ENCODE data around the gene PRKAR1B.

GRCh38 chr7:526460-527034 is 200.5 kb downstream of the PRKAR1B start:
- TF ChIP-seq, protein P1, sequence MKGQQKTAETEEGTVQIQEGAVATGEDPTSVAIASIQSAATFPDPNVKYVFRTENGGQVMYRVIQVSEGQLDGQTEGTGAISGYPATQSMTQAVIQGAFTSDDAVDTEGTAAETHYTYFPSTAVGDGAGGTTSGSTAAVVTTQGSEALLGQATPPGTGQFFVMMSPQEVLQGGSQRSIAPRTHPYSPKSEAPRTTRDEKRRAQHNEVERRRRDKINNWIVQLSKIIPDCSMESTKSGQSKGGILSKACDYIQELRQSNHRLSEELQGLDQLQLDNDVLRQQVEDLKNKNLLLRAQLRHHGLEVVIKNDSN (IDR thresholded peaks at IDR 0.05), result no peak
- TF ChIP-seq MAX (IDR thresholded peaks at IDR 0.05) (no peak), NFIC (IDR thresholded peaks at IDR 0.05) (no peak), YY1 (IDR thresholded peaks at IDR 0.05; ENCODE audit: low read depth) (no peak), RAD21 (IDR thresholded peaks at IDR 0.05; ENCODE audit: low read depth) (no peak), ZBTB7A (IDR thresholded peaks at IDR 0.05; ENCODE audit: low read depth) (no peak), EP300 (IDR thresholded peaks at IDR 0.05; ENCODE audit: borderline replicate concordance) (no peak), TAF1 (IDR thresholded peaks at IDR 0.05; ENCODE audit: low read depth) (no peak)
- TF ChIP-seq, protein P2, sequence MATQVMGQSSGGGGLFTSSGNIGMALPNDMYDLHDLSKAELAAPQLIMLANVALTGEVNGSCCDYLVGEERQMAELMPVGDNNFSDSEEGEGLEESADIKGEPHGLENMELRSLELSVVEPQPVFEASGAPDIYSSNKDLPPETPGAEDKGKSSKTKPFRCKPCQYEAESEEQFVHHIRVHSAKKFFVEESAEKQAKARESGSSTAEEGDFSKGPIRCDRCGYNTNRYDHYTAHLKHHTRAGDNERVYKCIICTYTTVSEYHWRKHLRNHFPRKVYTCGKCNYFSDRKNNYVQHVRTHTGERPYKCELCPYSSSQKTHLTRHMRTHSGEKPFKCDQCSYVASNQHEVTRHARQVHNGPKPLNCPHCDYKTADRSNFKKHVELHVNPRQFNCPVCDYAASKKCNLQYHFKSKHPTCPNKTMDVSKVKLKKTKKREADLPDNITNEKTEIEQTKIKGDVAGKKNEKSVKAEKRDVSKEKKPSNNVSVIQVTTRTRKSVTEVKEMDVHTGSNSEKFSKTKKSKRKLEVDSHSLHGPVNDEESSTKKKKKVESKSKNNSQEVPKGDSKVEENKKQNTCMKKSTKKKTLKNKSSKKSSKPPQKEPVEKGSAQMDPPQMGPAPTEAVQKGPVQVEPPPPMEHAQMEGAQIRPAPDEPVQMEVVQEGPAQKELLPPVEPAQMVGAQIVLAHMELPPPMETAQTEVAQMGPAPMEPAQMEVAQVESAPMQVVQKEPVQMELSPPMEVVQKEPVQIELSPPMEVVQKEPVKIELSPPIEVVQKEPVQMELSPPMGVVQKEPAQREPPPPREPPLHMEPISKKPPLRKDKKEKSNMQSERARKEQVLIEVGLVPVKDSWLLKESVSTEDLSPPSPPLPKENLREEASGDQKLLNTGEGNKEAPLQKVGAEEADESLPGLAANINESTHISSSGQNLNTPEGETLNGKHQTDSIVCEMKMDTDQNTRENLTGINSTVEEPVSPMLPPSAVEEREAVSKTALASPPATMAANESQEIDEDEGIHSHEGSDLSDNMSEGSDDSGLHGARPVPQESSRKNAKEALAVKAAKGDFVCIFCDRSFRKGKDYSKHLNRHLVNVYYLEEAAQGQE (IDR thresholded peaks at IDR 0.05; ENCODE audit: low read depth), result no peak
